HCEC 1CT (cell line): ENCODE data around the gene PGLYRP1.
A peak's percentile ranks its signal among the peaks of the same experiment; 100 is the strongest.

Source experiments
- DNase-seq: peaks from one replicate; pipeline ENCODE4 v3.0.0-alpha.2; 2017

Gene PGLYRP1

DNA sequence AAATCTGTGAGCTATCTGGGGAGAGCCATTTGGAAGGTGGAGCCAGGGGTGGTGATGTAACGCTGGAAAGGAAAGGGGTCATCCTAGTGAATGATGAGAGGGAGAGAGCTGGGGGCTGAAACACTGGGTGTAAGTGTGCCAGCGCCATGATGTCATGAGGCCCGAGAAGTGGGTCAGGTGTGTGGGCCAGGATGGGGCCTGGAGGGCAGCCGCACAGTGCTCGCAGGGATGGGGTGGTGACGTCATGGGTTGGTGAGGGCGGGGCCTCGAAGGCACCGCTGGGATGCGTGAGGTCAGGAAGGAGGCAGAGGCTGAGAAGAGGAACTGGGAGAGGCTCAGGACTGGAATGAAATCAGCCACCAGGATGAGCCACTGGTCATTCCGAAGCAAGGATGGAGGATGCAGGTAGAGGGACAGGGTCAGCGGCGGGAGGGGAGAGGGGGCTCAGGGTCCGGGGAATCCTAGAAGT lies 23.2 kb downstream of the PGLYRP1 start:
- no peak for DNase-seq

DNA sequence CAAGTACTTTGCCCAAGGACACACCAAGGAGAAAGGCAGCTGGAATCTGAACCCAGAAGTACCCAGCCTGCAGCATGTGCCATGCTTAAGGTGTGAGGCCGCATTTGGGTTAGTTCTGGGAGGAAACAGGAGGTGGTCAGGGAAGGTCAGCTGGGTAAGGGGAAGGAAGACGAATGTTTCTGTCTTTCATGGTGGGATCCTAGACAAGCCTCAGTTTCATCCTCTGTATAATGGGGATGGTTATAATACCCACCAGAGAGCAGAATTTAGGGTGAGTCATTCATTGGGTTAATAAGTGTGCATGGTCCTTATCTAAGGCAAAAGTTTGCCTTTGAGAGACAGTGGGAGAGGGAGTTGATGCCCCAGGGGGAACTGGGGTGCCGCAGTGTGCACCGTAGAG lies 24.0 kb downstream of the PGLYRP1 start:
- no peak for DNase-seq

GRCh38 chr19:45996933-45997332 lies 25.9 kb downstream of the PGLYRP1 start:
- no peak for DNase-seq

GRCh38 chr19:45995715-45996385 lies 27.0 kb downstream of the PGLYRP1 start:
- DNase-seq = no peak

DNA sequence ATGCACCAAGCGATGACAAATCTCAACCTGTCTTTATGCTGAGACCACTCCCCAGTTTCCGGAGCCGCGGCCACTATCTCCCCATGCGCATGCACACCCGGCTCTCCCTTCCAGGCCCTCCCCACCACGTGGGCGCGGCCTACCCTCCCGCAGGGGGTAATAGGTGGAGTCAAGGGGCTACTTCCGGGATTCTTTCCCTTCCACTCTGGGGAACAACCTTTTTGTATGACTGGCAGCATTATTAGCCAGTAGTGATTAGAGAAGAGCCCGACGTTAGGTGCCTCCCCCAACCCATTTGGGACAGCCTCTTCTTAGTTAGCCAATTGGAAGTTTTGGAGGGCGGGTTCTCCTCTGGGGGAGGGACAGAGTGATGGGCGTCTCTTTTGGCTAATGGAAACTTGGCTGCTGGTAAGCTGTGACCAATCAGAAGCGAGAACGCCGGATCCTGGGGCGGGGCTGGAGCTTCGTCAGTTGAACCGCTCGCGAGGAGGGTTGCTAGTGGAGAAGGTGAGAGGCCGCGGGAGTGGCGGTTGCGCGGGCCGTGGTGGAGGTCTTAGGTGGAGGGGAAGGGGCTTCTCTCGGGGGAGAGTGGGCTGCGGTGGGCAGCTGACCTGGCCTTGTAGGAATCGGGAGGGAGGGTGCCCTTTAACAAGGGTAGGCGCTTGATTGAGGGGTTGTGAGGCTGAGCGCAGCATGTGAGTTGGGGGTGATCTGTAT lies 27.7 kb downstream of the PGLYRP1 start, which contains the start of gene CCDC61:
CCDC61 (plus strand) TSS at position 470 of the 717 bp plus-strand sequence. CDS start 7,552 bp downstream, outside the sequence.
- peak; percentile 99 for DNase-seq

DNA sequence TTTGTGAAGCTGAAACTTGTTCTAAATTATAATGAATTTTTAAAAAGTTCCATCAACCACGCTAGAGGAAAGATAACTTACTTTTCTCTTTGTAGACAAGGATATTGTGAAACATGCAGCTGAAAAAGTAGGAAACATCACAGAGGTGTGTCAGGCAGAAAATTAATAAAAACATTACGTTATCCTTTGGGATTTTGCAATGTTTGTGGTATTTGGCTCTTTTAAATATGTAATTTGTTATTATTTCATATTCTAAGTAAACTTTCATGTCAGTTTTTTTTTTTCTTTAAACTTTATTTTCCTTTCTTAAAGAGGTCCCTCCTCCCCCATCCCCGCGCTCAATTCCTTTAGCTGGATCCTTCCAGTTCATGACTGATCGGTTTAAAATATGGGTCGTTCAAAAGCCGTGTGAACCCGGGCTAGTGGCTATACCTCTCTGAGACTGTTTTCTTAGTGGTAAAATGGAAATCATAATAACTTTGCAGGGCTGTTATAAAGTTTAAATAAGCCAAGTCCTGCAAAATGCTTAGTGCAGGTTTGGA lies 28.3 kb downstream of the PGLYRP1 start:
- DNase-seq = peak; percentile 17

DNA sequence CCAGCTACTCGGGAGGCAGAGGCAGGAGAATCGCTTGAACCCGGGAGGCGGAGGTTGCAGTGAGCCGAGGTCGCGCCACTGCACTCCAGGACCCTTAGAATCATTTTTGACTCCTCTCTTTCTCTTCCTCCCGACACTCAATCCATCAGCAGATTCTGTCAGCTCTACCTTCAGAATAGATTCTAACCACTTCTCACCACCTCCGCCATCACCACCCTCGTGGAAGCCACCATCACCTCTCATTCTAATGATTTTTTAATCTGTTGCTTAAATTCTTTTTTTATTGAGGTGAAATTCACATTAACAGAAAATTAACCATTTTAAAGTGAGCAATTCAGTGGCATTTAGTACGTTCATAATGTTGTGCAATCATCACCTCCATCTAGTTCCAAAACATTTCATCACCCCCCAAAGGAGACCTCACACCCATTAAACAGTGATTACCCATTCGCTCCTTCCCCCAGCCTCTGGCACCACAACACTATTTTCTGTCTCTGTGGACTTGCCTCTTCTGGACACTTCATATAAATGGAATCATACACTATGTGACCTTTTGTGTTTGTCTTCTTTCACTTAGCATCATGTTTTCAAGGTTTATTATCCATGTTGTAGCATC lies 32.6 kb downstream of the PGLYRP1 start:
- DNase-seq = no peak

DNA sequence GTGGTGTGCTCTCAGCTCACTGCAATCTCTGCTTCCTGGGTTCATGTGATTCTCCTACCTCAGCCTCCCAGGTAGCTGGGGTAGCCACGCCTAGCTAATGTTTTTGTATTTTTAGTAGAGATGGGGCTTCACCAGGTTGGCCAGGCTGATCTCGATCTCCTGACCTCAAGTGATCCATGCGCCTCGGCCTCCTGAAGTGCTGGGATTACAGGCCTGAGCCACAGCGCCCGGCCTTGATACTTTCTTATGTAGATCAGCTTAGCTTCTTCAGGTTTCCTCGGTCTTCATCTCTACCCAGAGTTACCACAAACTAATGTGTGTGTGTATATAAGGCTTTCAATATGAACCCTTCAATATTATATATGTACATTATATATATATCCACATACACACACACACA lies 37.5 kb downstream of the PGLYRP1 start:
- DNase-seq = no peak

DNA sequence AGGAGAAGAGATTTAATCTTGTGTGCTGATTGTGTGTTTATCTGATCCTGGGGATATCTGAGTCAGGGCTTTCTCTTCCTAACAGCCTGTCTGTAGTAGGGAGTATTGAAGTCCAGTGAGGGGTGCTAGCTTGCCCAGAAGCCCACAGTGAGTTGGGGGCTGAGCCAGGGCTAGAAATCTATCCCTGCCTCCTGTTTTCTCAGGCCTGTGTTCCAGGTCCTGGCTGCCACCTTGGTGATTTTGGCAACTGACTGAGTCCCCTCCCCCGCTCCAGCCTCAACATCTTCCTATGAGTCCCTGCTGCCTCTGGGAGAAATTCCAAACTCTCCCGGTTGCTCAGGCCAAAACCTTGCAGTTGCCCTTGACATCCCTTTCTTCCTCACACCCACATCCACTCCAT lies 41.5 kb downstream of the PGLYRP1 start:
- DNase-seq = no peak

GRCh38 chr19:45978156-45978555 lies 44.7 kb downstream of the PGLYRP1 start:
- DNase-seq = no peak

DNA sequence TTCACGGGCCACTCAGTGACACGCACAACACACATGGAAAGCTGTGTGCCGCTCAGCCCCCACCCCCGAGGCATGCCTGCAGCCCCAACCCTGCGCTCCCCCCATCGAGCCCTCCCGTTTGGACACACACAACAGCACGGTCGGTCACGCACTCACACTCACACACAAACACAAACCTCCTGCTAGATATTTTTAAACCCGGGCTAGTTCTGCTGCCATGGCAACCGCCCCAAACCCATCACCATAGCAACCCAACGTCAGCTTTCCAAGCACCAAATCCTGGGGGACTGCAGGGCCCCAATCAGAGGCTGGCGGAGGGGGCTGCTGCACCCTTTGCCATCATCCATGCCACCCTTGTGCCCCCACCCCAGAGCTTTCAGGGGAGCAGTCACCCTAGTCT lies 46.7 kb downstream of the PGLYRP1 start:
- no peak for DNase-seq

DNA sequence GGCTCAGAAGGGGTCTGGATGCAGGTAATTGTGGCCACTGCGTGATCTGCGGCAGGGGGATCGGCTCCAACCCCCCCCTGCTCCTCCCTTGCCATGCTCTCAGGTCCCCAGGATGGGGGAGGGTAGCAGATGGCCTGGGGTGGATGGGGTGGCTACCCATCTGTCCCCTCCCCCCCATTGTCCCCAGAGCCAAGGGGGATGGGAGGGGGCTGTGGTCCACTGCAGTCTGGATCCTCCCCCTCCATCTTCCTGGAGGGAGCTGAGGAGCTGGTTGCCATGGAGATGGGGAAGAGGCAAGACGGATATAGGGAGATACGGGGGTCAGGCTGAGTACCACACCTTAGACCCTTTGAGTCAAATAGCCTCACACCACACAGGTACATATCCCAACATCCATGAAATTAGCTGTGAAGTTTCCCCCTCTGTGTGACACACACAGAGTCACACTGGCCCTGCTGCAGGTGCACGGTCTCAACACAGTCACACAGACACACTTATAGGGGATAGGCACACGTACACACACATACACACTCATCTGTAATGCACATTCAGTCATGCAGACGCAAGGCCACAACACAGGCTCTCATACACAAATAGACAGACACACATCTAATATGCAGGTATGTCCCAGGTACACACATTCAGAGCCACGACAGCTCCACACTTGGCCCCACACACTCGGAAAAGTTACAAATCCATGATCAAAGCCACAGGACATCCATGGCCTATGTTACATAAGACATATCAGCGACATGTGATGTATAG lies 47.4 kb downstream of the PGLYRP1 start:
- no peak for DNase-seq

DNA sequence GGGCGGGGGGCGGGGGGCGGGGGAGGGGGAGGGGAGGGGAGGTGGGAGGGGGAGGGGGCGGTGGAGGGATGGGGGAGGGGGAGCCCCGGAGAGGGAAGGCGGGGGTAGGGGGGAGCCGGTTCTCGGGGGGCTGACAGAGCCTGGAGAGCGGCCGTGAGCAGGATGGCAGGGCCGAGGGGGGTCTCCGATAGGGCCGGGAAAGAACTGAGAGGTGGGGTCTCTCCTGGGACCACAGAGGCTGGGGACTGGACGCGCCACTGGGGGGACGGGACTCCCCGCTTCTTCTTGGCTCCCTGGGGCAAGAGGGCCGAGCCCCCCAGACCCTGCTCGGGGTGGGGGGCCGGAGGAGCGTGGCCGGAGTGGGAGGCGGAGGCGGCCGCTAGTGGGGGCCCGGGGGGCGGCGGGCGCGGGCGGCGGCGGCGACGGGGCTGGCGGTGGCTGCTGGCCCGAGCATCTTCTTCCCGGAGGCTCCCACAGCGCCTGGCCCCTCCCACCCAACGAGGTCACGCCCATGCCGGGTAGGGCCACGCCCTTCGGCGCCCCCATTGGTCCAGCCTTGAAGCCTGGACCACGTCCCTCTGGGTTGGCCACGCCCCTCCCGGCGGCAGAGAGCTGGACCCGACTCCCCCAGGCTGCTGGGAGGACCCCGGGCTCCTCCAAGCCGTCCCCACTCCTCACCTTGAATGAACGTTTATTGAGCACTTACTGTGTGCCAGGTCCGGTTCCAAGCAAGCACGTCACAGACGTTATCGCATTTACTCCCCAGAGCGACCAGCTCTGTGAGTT lies 49.1 kb downstream of the PGLYRP1 start, which contains the start of gene NOVA2:
NOVA2 (minus strand) TSS at position 313 of the 786 bp plus-strand sequence. CDS start 514 bp downstream, outside the sequence.
- no peak for DNase-seq

GRCh38 chr19:45972947-45973540 lies 49.8 kb downstream of the PGLYRP1 start:
- DNase-seq = no peak

DNA sequence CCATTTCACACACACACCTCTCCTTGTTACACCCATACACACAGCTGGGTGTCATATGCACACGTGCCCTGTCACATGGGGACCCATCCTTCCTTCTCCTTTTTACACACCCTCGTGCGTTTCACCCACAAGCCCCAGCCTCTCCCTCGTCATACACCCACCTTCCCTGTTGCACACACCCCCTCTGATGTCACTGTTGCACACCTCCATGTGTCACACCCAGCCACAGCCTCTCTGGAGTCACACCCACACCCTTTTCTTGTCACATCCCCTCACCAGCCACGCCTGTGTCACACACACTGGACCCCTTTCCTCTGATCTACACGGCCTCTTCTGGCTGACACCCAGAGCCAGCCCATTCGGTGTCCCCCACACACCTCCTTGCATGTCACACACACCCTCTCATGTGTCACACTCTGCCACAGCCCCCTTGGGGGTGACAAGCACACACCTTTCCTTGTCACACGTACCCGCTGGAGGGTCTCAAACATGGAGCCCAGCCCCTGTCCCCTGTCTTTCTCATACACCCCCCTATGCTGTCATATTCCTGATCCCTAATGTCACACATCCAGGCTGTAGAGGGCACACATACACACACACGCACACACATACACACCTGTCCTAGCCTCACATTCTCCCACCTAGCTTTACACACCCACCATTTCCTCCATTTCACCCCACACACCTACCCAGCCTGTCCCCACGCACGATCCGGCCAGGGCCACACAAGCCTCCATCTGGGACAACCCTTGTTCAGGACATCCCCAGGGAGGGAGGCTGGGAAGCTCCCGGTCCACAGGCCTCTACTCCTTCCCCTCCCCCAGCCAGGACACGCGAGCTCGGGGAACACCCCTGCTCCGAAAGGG lies 50.5 kb downstream of the PGLYRP1 start:
- no peak for DNase-seq

GRCh38 chr19:45971260-45971902 lies 51.5 kb downstream of the PGLYRP1 start:
- no peak for DNase-seq

GRCh38 chr19:45969676-45970075 lies 53.2 kb downstream of the PGLYRP1 start:
- DNase-seq = no peak
